H1 (cell line): ENCODE measurements around the gene FGF14. TPM values are rescaled to one million over a fixed set of nuclear protein-coding genes. Genes with fewer than 3 reads are reported as not detected.

Experiments
- BCL11A ChIP-seq, 2 experiments: IDR thresholded peaks; one replicate each; pipeline ENCODE4 v1.6.1; 2011; ENCODE audit warnings: low read depth in 2 of 2, low read length in 2 of 2, mild to moderate bottlenecking in 2 of 2
- ZNF274 ChIP-seq: IDR thresholded peaks from 2 replicates; pipeline ENCODE4 v1.7.0; 2012; ENCODE audit warnings: low read length, borderline replicate concordance; ENCODE audit errors: extremely low read depth
- polyA plus RNA-seq, 7 experiments: library from polyadenylated mRNA; depleted of rRNA in 3 of 7; stranded (reverse) in 5 of 7; unstranded in 2 of 7; fragments of >200 nt in 5 of 7; fragments of 200-250 nt in 2 of 7; gene quantifications; 1 replicate in 5 of 7; 2 replicates in 1 of 7; 4 replicates in 1 of 7; pipeline versions ENCODE4 v1.2.1 to v1.2.3, GENCODE V29; 2011 to 2013; ENCODE audit warnings: missing spikeins in 2 of 7, mixed read lengths in 2 of 7
- total RNA-seq: library from RNA; stranded (reverse); fragmentation: NEBNext Ultra II Directional; extraction: Animal tissue kit (Norgen Biotek cat#: 25700); gene quantifications from 2 replicates; pipeline ENCODE4 v1.2.1, GENCODE V29; 2021

Gene FGF14
- total and polyA plus RNA-seq, 2 of the 8 experiments (the other 6 are each of a cell fraction or from before 2014, with no cell fraction given): 0.05 to 0.58 TPM

DNA sequence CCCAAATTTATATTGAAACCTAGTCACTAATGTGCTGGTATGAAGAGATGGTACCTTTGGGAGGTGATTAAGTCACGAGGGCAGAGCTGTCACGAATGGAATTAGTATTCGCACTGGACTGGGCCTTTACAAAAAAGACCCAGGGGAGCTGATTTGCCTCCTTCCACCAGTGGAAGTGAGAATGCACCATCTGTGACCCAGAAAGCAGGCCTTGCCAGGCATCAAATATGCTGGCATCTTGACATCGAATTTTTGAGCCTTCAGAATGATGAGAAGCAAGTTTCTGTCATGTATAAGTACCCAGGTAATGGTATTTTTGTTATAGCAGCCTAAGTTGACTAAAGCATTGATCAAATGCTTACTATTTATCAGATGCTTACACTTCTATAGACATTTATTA, 373.6 kb downstream of the FGF14 start (continued):
- TF ChIP-seq BCL11A (IDR thresholded peaks at IDR 0.05; ENCODE audit: low read depth in 2 of 2, low read length in 2 of 2) (no peak), ZNF274 (no peak)
